HepG2 (cell line): ENCODE measurements around the gene ZNF804B. TPM values are rescaled to one million over a fixed set of nuclear protein-coding genes. Genes with fewer than 3 reads are reported as not detected.
A peak's percentile ranks its signal among the peaks of the same experiment; 100 is the strongest.

ENCODE experiments used
- ATAC-seq: fragments of 200-7000 bp; cut with Tn5 transposase; 3 replicates; pipeline ENCODE4 v1.9.1; 2020; ENCODE audit warnings: mild to moderate bottlenecking, moderate library complexity
- BruUV-seq: library from RNA; stranded (reverse); fragments of 400-500 nt; replicated peaks from 2 replicates; lab custom pipeline; 2021; lab: Mats Ljungman, UMichigan
- CTCF ChIA-PET: fragments of 300-600 bp; formaldehyde crosslinking; extraction: SDS; loops from one replicate; lab custom pipeline; 2021; ENCODE audit warnings: low total read pairs, inconsistent platforms, low intra/inter-chr PET ratio; lab: Yijun Ruan, JAX
- POLR2A ChIA-PET: fragments of 350-600 bp; sonication (Branson Sonifier 250); formaldehyde crosslinking; loops from one replicate; lab custom pipeline; 2020; ENCODE audit warnings: antibody characterized with exemption, inconsistent platforms; lab: Yijun Ruan, JAX
- DNase-seq: peaks from one replicate; pipeline ENCODE4 v3.0.0-alpha.2; 2015; ENCODE audit warnings: low spot score
- FAIRE-seq: peaks from 3 replicates; lab custom pipeline; 2011; peaks lifted over from hg19 to GRCh38; lab: Jason Lieb, UNC
- H2AFZ ChIP-seq: one replicate; pipeline ENCODE4 v1.6.1; 2011; ENCODE audit warnings: low read length, inconsistent platforms
- H3K27ac ChIP-seq: fragments of 300-600 bp; 3 replicates; pipeline ENCODE4 v1.8.0; 2011; ENCODE audit warnings: mixed run types, mild to moderate bottlenecking, mixed read lengths, low read length, inconsistent platforms; ENCODE audit not compliant: insufficient read depth; ENCODE audit errors: extremely low read length
- H3K27me3 ChIP-seq, 2 experiments: fragments of 200-600 bp in 1 of 2; 2 replicates in 1 of 2; 3 replicates in 1 of 2; pipeline versions ENCODE4 v1.6.0 to v1.8.0; 2011; ENCODE audit warnings: low read length in 2 of 2, mild to moderate bottlenecking in 2 of 2, moderate library complexity in 2 of 2, inconsistent platforms in 1 of 2; ENCODE audit not compliant: insufficient read depth in 2 of 2, control insufficient read depth in 1 of 2
- H3K36me3 ChIP-seq, 2 experiments: fragments of 200-600 bp in 1 of 2; replicated peaks in 1 of 2; 2 replicates in 1 of 2; 3 replicates in 1 of 2; pipeline versions ENCODE4 v1.5.1 to v1.8.0; 2011; ENCODE audit warnings: low read length in 2 of 2, inconsistent platforms in 1 of 2; ENCODE audit not compliant: insufficient read depth in 2 of 2, control insufficient read depth in 1 of 2
- H3K4me1 ChIP-seq: 2 replicates; pipeline ENCODE4 v1.5.1; 2012; ENCODE audit warnings: low read length, inconsistent platforms; ENCODE audit not compliant: insufficient read depth
- H3K4me2 ChIP-seq: 2 replicates; pipeline ENCODE4 v1.6.0; 2011; ENCODE audit warnings: low read depth, low read length, inconsistent platforms
- H3K4me3 ChIP-seq, 3 experiments: fragments of 200-600 bp in 1 of 3; sonication (generic), shearing (Covaris generic) in 1 of 3; replicated peaks in 1 of 3; 2 replicates each; pipeline ENCODE4 v1.5.1; 2011 to 2016; ENCODE audit warnings: low read length in 3 of 3, inconsistent platforms in 2 of 3, low read depth in 2 of 3, mild to moderate bottlenecking in 2 of 3, control low read depth in 1 of 3, mixed read lengths in 1 of 3; ENCODE audit not compliant: insufficient read depth in 1 of 3
- H3K79me2 ChIP-seq: one replicate; pipeline ENCODE4 v1.6.1; 2011; ENCODE audit warnings: low read length, inconsistent platforms; ENCODE audit not compliant: insufficient read depth
- H3K9ac ChIP-seq: 2 replicates; pipeline ENCODE4 v1.6.0; 2011; ENCODE audit warnings: mild to moderate bottlenecking, low read depth, low read length, inconsistent platforms; ENCODE audit not compliant: insufficient read depth
- H3K9me3 ChIP-seq: 2 replicates; pipeline ENCODE4 v1.5.1; 2012; ENCODE audit warnings: mild to moderate bottlenecking, low read length
- H4K20me1 ChIP-seq: 2 replicates; pipeline ENCODE4 v1.6.0; 2011; ENCODE audit warnings: inconsistent platforms, mild to moderate bottlenecking, low read length, moderate library complexity; ENCODE audit not compliant: insufficient read depth
- CTCF ChIP-seq: sonication (generic); formaldehyde crosslinking; IDR thresholded peaks from 2 replicates; pipeline ENCODE4 v1.5.0; 2020; ENCODE audit warnings: mild to moderate bottlenecking, missing genetic modification reagents, moderate library complexity
- EP300 ChIP-seq, 3 experiments: sonication (generic) in 1 of 3; formaldehyde crosslinking in 1 of 3; IDR thresholded peaks; 2 replicates each; pipeline versions ENCODE4 v1.5.1 to v1.6.1; 2011 to 2020; ENCODE audit warnings: low read depth in 2 of 3, low read length in 2 of 3, borderline replicate concordance in 1 of 3, improper control_type of control experiment in 1 of 3, mild to moderate bottlenecking in 1 of 3, missing genetic modification reagents in 1 of 3, moderate library complexity in 1 of 3
- MBD4 ChIP-seq: IDR thresholded peaks from 2 replicates; pipeline ENCODE4 v1.6.1; 2012; ENCODE audit warnings: low read length, inconsistent platforms, borderline replicate concordance
- MNT ChIP-seq: fragments of 450-650 bp; IDR thresholded peaks from 2 replicates; pipeline ENCODE4 v1.6.1; 2016
- NFKBIZ ChIP-seq: IDR thresholded peaks from 2 replicates; pipeline ENCODE4 v1.6.1; 2018; ENCODE audit warnings: missing genetic modification reagents, missing compliant biosample characterization
- PCBP2 ChIP-seq: fragments of 200-400 bp; formaldehyde crosslinking; optimal IDR thresholded peaks from 2 replicates; pipeline ENCODE3; 2018; ENCODE audit warnings: low read length, low read depth; ENCODE audit not compliant: poor library complexity, severe bottlenecking
- SIN3B ChIP-seq: fragments of 150-350 bp; IDR thresholded peaks from 2 replicates; pipeline ENCODE4 v1.6.1; 2014; ENCODE audit warnings: low read length
- ZNF260 ChIP-seq: sonication (generic); formaldehyde crosslinking; IDR thresholded peaks from 2 replicates; pipeline ENCODE4 v1.4.0; 2020; ENCODE audit warnings: missing genetic modification reagents, low read depth, mild to moderate bottlenecking, borderline replicate concordance
- ZNF326 ChIP-seq: sonication (generic); formaldehyde crosslinking; IDR thresholded peaks from 2 replicates; pipeline ENCODE4 v1.4.0; 2020; ENCODE audit warnings: missing genetic modification reagents, borderline replicate concordance
- ZNF329 ChIP-seq: sonication (generic); formaldehyde crosslinking; IDR thresholded peaks from 2 replicates; pipeline ENCODE4 v1.9.0; 2021; ENCODE audit warnings: low read depth, mild to moderate bottlenecking, missing genetic modification reagents
- ZNF33B ChIP-seq: sonication (generic); formaldehyde crosslinking; IDR thresholded peaks from 2 replicates; pipeline ENCODE4 v1.5.1; 2020; ENCODE audit warnings: mild to moderate bottlenecking, missing genetic modification reagents
- ZNF784 ChIP-seq: sonication (generic); formaldehyde crosslinking; IDR thresholded peaks from 2 replicates; pipeline ENCODE4 v1.5.1; 2020; ENCODE audit warnings: missing genetic modification reagents, mild to moderate bottlenecking, borderline replicate concordance
- ZSCAN30 ChIP-seq: sonication (generic); formaldehyde crosslinking; IDR thresholded peaks from 2 replicates; pipeline ENCODE4 v1.5.0; 2020; ENCODE audit warnings: mild to moderate bottlenecking, missing genetic modification reagents
- WGBS: methylation state at CpG from one replicate; pipeline ENCODE4 v1.1.6; 2017; ENCODE audit warnings: low lambda C conversion rate; 5-methylcytosine and 5-hydroxymethylcytosine counted together
- in situ Hi-C: cut with HindIII; loops from 2 replicates; pipeline ENCODE4 v1.10.0; 2017; ENCODE audit warnings: low pct_unique_long_range_greater_than_20kb; ENCODE audit not compliant: extremely low pct_ligation_motif_present
- intact Hi-C: fragments of 100-400 bp; cut with micrococcal nuclease; formaldehyde crosslinking; loops from one replicate; pipeline ENCODE4 v1.10.0; 2022; ENCODE audit not compliant: unreplicated experiment
- polyA plus RNA-seq, 8 experiments: library from polyadenylated mRNA; depleted of rRNA in 3 of 8; stranded (reverse) in 7 of 8; unstranded in 1 of 8; fragments of >200 nt; fragmentation: Illumina TruSeq in 4 of 8; extraction: Trizol in 4 of 8; gene quantifications; 2 replicates each; pipeline versions ENCODE4 v1.2.1 to v1.2.3, GENCODE V29; 2011 to 2016; ENCODE audit warnings: low read depth in 4 of 8, missing spikeins in 1 of 8, mixed read lengths in 1 of 8; ENCODE audit not compliant: insufficient read depth in 1 of 8
- total RNA-seq, 5 experiments: library from RNA; depleted of rRNA; stranded (reverse); fragments of >200 nt; fragmentation: Illumina TruSeq; extraction: Trizol; gene quantifications; 2 replicates each; pipeline ENCODE4 v1.2.3, GENCODE V29; 2016; ENCODE audit warnings: low read depth in 1 of 5

Gene ZNF804B
- total and polyA plus RNA-seq, 2 of the 13 experiments (the other 11 are each of a cell fraction or from before 2014, with no cell fraction given) = not detected

GRCh38 chr7:89129600-89130375 is 370.3 kb downstream of the ZNF804B start:
- ATAC-seq (no peak), FAIRE-seq (no peak)
- Histone ChIP-seq H2AFZ (no peak overlapping the region), H4K20me1 (no peaks in the 10 kb centered on the region), H3K4me2 (no peak overlapping the region), H3K4me3 (no peak overlapping the region), H3K4me1 (no peaks in the 10 kb centered on the region), H3K9me3 (no peaks in the 10 kb centered on the region), H3K27me3 (no peaks in the 10 kb centered on the region), H3K9ac (no peak overlapping the region), H3K36me3 (no peaks in the 10 kb centered on the region)
- in situ Hi-C loops (no loop called here), intact Hi-C loops (no loop called here)
- CTCF ChIA-PET = no interaction called here
- POLR2A ChIA-PET = no interaction called here
- BruUV-seq = no TSS peak
- TF ChIP-seq MNT = peak; percentile 54
- TF ChIP-seq PCBP2 = no peak
- TF ChIP-seq MBD4 = no peak
- TF ChIP-seq, all 625 proteins: peak for 1
- 0% methylated on average over 2 of the region's 2 CpGs for WGBS
- Histone ChIP-seq H3K27ac (no peak overlapping the region), H3K79me2 (no peaks in the 10 kb centered on the region)
- DNase-seq = no peak

- Histone ChIP-seq H3K27me3 (no peaks in the 10 kb centered on the region), H3K79me2 (no peaks in the 10 kb centered on the region)
- POLR2A ChIA-PET = no interaction called here
- no peak for TF ChIP-seq NFKBIZ (CRISPR knock-in tag)
- no peak for TF ChIP-seq SIN3B
- TF ChIP-seq ZNF33B = no peak
- no peak for TF ChIP-seq ZNF326 (CRISPR knock-in tag)
- TF ChIP-seq EP300 (IDR thresholded peaks at IDR 0.05; ENCODE audit: low read depth in 2 of 2, low read length in 2 of 2) = no peak
- no peak for TF ChIP-seq EP300 (CRISPR knock-in tag; IDR thresholded peaks at IDR 0.05; ENCODE audit: borderline replicate concordance)
- TF ChIP-seq ZNF260 (CRISPR knock-in tag) = no peak
- TF ChIP-seq CTCF (CRISPR knock-in tag) = no peak
- no peak for TF ChIP-seq ZSCAN30
- no peak for TF ChIP-seq ZNF784 (CRISPR knock-in tag)
- no peak for TF ChIP-seq ZNF329 (CRISPR knock-in tag)
Measured at GRCh38 chr7:89133357-89133756, 373.9 kb downstream of the ZNF804B start.

More at GRCh38 chr7:89133357-89133756, 373.9 kb downstream of the ZNF804B start:
- WGBS = 0% methylated on average over 3 of the region's 3 CpGs
- FAIRE-seq (no peak), ATAC-seq (no peak), DNase-seq (no peak)
- no peak overlapping the region for H2AFZ ChIP-seq
- no peaks in the 10 kb centered on the region for H3K36me3 ChIP-seq
- H3K9me3 ChIP-seq = no peaks in the 10 kb centered on the region; the same call in 1 of the 2 replicates
- no peak overlapping the region for H3K4me3 ChIP-seq
- H3K27ac ChIP-seq = no peak overlapping the region
- intact Hi-C loops = no loop called here
- no peaks in the 10 kb centered on the region for H3K4me1 ChIP-seq
- no peaks in the 10 kb centered on the region for H4K20me1 ChIP-seq
- in situ Hi-C loops = no loop called here
- BruUV-seq = no TSS peak
- no peak overlapping the region for H3K4me2 ChIP-seq
- CTCF ChIA-PET = no interaction called here
- no peak overlapping the region for H3K9ac ChIP-seq
